Measurements from ENCODE around the gene TMEM212. TPM values are rescaled to one million over a fixed set of nuclear protein-coding genes. Genes with fewer than 3 reads are reported as not detected.

Gene TMEM212
- total and polyA plus RNA-seq, 2 of the 13 experiments (the other 11 are each of a cell fraction or from before 2014, with no cell fraction given) = not detected

DNA sequence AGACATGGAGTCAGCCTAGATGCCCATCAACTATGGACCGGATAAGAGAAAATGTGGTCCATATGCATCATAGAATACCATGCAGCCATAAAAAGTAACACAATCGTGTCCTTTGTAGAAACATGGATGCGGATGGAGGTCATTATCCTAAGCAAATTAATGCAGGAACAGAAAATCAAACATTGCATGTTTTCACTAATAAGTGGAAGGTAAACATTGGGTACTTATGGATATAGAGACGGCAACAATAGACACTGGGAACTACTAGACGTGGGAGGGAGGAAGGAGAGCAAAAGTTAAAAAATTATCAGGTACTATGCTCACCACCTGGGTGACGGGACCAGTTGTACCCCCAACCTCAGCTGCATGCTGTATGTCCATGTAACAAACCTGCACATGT is 35.3 kb upstream of the TMEM212 start (continued):
- no peak for TF ChIP-seq ZNF879 (CRISPR knock-in tag; IDR thresholded peaks at IDR 0.05)
- TF ChIP-seq RFX1 (IDR thresholded peaks at IDR 0.05) = no peak
- no peak for TF ChIP-seq ZNF839 (CRISPR knock-in tag; IDR thresholded peaks at IDR 0.05; ENCODE audit: borderline replicate concordance)
- no peak for TF ChIP-seq ZNF558 (CRISPR knock-in tag; IDR thresholded peaks at IDR 0.05; ENCODE audit: borderline replicate concordance)
- no peak for TF ChIP-seq PHF5A (CRISPR knock-in tag; IDR thresholded peaks at IDR 0.05; ENCODE audit: low read depth, unreplicated experiment)
- no peak for TF ChIP-seq EZH2 (conservative IDR thresholded peaks at IDR 0.05; ENCODE audit: low read depth, low read length)
- TF ChIP-seq JDP2 (CRISPR knock-in tag; IDR thresholded peaks at IDR 0.05; ENCODE audit: borderline replicate concordance) = no peak
- TF ChIP-seq ARNT (IDR thresholded peaks at IDR 0.05) = no peak
- TF ChIP-seq, protein P1, sequence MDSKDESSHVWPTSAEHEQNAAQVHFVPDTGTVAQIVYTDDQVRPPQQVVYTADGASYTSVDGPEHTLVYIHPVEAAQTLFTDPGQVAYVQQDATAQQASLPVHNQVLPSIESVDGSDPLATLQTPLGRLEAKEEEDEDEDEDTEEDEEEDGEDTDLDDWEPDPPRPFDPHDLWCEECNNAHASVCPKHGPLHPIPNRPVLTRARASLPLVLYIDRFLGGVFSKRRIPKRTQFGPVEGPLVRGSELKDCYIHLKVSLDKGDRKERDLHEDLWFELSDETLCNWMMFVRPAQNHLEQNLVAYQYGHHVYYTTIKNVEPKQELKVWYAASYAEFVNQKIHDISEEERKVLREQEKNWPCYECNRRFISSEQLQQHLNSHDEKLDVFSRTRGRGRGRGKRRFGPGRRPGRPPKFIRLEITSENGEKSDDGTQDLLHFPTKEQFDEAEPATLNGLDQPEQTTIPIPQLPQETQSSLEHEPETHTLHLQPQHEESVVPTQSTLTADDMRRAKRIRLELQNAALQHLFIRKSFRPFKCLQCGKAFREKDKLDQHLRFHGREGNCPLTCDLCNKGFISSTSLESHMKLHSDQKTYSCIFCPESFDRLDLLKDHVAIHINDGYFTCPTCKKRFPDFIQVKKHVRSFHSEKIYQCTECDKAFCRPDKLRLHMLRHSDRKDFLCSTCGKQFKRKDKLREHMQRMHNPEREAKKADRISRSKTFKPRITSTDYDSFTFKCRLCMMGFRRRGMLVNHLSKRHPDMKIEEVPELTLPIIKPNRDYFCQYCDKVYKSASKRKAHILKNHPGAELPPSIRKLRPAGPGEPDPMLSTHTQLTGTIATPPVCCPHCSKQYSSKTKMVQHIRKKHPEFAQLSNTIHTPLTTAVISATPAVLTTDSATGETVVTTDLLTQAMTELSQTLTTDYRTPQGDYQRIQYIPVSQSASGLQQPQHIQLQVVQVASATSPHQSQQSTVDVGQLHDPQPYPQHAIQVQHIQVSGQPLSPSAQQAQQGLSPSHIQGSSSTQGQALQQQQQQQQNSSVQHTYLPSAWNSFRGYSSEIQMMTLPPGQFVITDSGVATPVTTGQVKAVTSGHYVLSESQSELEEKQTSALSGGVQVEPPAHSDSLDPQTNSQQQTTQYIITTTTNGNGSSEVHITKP (CRISPR knock-in tag; IDR thresholded peaks at IDR 0.05; ENCODE audit: low read depth) = no peak
- TF ChIP-seq TEAD2 (CRISPR knock-in tag; IDR thresholded peaks at IDR 0.05) = no peak
- no peak for TF ChIP-seq GATAD2A (CRISPR knock-in tag; IDR thresholded peaks at IDR 0.05)
- TF ChIP-seq DR1 (CRISPR knock-in tag; IDR thresholded peaks at IDR 0.05) = no peak
- TF ChIP-seq, protein P2, sequence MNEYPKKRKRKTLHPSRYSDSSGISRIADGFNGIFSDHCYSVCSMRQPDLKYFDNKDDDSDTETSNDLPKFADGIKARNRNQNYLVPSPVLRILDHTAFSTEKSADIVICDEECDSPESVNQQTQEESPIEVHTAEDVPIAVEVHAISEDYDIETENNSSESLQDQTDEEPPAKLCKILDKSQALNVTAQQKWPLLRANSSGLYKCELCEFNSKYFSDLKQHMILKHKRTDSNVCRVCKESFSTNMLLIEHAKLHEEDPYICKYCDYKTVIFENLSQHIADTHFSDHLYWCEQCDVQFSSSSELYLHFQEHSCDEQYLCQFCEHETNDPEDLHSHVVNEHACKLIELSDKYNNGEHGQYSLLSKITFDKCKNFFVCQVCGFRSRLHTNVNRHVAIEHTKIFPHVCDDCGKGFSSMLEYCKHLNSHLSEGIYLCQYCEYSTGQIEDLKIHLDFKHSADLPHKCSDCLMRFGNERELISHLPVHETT (CRISPR knock-in tag; conservative IDR thresholded peaks at IDR 0.05) = no peak
- TF ChIP-seq HOXA3 (CRISPR knock-in tag; IDR thresholded peaks at IDR 0.05) = no peak
- 0 out of 2 replicates have a peak, but pooled peaks have one; percentile 34 for TF ChIP-seq ZBTB42 (CRISPR knock-in tag; IDR thresholded peaks at IDR 0.05)
- no peak for TF ChIP-seq ZBTB7A (CRISPR knock-in tag; IDR thresholded peaks at IDR 0.05)
- no peak for TF ChIP-seq ZNF547 (CRISPR knock-in tag; IDR thresholded peaks at IDR 0.05)
- TF ChIP-seq KLF13 (CRISPR knock-in tag; IDR thresholded peaks at IDR 0.05) = no peak
- no peak for TF ChIP-seq JUN (CRISPR knock-in tag; IDR thresholded peaks at IDR 0.05)
- no peak for TF ChIP-seq ZNF207 (IDR thresholded peaks at IDR 0.05; ENCODE audit: borderline replicate concordance)
- no peak for TF ChIP-seq NFKB2 (CRISPR knock-in tag; IDR thresholded peaks at IDR 0.05; ENCODE audit: borderline replicate concordance)
- TF ChIP-seq HOXA5 (CRISPR knock-in tag; IDR thresholded peaks at IDR 0.05) = no peak
- TF ChIP-seq ZNF234 (CRISPR knock-in tag; conservative IDR thresholded peaks at IDR 0.05) = no peak
- no peak for TF ChIP-seq MYC (CRISPR knock-in tag; IDR thresholded peaks at IDR 0.05; ENCODE audit: borderline replicate concordance)
- no peak for TF ChIP-seq GATA4 (IDR thresholded peaks at IDR 0.05; ENCODE audit: borderline replicate concordance, low read depth)
- TF ChIP-seq NR2C2 (CRISPR knock-in tag; IDR thresholded peaks at IDR 0.05; ENCODE audit: borderline replicate concordance) = no peak
- TF ChIP-seq ZNF562 (CRISPR knock-in tag; IDR thresholded peaks at IDR 0.05; ENCODE audit: borderline replicate concordance) = no peak

All from HepG2 (cell line).